ENCODE data around the gene ANXA6.

ANXA6 gene

DNA sequence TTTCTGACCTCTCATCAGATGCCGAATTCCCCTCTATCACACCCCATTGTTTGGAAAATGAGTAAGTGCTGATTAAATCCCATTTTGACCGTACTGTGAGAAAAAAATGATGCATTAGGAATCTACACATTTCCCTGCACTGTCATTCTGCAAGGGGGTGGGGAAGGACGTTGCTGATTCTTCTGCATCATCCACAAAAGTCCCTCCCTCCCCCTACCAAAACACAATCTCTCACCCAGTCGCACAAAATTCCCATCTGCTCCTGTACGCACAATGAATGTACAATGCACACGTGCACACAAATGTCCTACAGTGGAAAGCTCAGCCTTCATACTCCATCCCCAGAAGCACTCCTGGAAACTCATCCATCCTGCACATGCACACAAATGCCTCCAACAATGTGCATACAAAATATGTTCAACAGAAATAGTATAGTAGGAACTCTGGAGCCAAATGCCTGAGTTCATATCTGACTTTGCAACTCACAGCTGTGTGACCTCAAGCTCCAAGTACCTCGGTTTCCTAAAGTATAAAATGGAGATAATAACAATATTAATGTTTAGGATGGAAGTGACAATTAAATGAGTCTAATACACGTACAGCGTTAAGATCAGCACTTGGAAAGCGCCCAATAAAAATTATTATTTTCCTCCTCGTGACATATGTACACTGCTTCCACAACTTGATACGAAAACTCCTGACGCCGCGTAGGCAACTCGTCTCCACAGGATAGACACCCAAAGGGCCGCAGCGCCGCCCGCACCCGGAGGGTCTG is 77.6 kb downstream of the ANXA6 start:
- peak; percentile 29 to 35 for DNase-seq

DNA sequence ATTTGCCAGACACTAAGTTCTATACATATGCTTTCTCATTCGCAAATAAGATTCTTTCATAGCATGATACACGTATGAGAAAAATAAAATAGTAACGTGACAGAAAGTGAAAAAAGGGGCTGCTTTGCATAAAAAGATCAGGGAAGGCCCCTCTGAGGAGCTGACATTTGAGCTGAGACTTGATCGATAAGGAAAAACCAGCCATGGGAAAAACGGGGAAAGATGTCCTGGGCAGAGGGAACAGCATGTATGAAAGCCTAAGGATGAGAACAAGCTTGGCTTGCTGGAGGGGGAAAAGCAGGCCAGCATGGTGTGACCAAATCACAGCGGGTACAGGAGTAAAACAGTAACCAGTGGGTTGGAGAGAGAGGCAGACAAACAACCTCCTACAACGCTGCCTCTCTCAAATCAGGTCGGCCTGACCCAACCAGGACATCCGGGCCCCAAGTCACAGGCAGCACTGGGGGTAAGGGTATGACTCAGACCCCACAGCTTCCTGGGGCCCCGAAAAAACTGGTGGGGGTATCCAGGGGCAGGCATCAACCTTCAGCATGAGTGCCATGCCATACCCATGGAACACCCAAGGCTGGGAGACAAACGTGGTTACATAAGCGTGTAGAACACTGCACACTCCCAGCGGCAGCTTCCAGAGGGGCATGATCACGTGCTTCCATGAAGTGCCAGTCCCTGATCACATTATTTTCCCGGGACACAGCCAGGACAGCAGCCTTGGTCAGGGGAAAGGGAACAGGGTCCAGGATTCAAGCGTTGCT is 78.9 kb downstream of the ANXA6 start:
- DNase-seq = no peak

DNA sequence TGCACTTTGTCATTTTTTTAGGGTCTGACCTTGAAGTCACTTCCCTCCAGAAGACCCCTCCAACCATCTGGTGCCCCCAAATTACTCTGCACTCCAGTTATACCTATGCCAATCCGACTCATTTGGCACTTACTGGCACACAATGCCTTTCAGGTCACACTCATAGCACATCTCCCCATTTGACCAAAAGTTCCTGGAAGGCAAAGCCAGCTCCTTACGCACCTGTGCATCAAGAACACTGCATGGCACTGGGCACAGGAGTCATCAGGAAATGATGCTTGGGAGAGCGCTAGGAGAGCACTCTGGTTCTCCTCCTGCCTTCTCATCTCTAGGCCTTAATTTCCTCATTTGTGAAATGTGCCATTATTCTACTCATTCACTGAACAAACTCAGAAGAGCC is 79.6 kb downstream of the ANXA6 start:
- no peak for DNase-seq

DNA sequence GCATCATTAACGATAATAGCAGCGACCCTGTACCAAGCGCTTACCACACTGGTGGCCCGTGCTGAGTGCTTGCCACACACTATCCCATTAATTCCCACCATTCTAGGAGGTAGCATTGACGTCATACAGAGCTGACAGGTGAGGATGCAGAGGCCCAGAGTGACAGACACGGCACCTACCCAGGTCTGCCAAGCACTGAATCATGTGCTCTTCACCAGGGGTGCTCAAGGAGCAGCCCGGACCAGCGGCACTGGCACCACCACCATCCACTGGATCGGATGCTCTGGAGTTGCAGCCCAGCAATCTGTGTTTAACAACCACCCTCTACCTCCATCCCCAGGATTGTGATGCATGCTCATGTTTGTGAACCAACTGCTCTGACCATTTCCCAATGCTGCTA is 80.2 kb downstream of the ANXA6 start:
- no peak for DNase-seq

DNA sequence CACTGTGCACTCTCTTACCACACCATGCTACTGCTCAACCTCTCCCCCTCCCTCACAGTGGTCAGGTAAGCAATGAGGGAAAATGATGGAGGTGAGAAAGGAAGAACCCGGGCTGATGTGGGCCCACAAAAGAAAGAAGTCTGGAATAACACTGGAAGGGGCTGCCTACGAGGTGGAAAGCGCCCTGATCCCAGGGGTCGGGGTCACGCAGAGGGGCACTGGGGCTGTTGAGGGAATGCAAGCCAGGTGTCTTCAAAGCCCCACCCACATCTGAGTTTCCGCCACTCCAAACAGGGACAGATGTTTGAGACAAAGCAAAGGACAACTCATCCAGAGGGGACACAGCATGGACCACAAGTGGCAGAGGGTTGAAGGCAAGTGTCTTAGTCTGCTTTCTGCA is 81.0 kb downstream of the ANXA6 start:
- DNase-seq = no peak

DNA sequence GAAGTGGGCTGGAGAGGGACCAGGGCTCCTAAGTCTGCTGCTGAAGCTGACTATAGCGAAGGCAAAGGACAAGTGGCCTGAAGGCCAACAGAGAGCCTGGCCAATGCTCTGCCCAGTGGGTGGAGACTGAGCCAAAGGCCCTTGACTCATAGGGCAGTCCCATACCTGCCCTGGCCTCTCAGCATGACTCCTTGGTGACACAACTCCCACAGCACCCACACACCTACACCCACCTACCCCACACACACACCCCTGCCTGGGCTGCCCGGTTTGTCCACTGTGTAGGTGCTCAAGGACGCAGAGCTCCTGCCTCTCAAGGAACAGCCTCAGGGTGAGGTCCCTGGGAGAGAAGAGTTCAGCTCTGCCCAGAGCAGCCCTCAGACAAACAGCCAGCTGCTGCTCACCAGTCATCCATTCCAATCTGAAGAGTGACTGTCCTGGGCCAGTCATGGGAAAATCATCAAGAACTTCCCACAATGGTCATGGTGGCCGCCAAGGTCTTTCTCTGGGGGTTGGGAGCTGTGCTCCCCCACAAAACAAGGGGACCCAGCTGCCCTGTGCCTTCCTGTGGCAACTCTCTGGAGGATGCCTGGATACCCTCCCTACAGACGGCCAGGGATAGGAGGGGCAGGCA is 81.8 kb downstream of the ANXA6 start:
- no peak for DNase-seq

DNA sequence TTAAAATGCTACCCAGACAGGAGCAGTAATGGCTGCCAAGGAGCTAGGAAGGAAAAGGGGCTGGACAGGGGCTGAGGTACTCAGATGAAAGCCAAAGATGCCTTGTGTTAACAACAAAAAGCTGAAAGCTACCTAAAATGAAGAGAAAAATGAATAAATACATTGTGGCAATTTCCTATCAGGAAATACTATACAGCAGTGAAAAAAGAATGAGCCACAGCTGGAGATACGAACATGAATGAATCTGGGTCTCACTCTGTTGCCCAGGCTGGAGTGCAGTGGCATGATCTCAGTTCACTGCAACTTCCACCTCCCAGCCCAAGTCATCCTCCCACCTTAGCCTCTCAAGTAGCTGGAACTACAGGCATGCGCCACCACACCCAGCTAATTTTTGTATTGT is 83.0 kb downstream of the ANXA6 start:
- no peak for DNase-seq

DNA sequence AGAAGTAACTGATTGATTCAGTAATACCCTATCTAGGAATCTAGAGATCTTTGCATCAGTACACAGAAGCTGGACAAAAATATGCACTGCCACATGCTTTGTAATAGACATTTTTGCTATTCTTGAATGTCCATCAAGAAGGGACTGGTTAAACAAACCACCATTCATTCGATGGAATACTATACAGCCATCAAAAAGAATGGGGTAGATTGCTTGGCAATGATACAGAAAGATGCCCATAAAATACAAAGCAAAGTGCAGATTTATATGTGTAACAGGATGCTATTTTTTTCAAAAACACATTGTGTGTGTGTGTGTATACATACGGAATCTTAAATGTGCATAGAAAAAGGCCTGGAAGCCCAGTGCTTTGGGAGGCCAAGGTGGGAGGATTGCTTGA is 84.3 kb downstream of the ANXA6 start:
- DNase-seq = no peak

DNA sequence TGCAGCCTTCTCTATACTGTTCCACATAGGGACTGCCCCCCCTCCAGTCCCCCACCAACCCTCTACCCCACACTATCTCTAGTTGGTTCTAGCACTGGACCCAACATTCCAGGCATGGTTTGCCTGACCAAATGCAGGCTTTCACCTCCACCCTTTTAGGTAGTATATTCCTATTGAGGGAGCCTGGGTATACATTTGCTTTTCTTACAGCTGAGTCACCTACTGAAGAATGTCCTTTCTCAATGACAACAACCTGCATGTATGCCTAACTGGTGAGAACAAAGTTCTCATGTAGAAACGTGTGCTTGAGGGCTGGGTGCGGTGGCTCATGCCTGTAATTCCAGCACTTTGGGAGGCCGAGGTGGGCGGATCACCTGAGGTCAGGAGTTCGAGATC is 85.0 kb downstream of the ANXA6 start:
- DNase-seq = no peak

DNA sequence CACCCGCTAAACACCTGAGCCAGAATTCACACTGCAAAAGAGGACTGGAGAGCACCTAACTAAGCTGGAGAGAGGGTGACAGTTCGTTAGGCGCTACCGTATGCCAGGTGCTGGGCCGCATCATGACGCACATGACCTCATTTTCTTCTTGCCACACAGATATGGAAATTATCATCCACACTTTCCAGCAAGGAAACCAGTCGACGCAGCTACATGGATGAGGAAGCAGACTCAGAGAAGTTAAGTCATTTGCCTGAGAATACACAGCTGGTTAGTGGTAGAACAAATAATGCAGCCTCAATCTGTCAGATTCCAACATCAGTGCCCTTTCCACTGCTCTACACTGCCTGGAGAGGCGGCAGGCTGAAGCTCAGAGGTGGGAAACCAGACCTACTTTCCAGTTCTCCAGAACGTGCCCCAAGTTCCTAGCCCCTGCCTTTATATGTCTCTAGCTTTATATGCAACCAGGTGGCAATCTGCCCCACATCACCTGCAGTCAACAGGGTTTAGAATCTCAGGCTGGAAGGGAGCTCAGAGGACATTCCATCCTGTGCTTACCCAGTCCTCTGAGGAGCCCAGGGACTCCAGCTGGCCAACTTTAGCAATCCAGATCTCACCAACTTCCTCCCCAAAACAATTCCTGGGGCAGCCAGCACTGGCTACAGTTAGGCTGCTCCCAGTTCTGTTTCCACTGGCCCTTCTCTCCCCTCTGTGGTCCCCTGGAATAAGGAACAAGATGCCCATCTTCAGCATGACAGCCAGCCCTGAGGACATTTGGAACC is 85.5 kb downstream of the ANXA6 start:
- DNase-seq = no peak

DNA sequence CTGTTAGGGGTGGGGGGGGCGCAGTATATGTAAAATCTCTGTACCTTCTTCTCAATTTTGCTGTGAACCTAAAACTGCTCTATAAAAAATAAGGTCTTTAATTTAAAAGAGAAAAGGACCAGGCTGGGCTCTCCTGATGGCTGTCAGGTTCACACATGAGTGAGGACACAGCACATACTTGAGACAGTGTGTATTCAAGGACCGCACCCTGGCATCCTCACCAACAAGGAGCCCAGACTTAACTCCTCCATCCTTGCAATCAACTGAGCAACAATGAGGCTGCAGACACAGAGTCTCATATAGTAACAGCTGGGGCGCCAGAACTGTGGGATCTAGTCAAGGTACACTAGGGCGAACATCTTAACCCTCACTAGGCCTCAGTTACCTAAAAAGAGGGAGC is 86.6 kb downstream of the ANXA6 start:
- no peak for DNase-seq

DNA sequence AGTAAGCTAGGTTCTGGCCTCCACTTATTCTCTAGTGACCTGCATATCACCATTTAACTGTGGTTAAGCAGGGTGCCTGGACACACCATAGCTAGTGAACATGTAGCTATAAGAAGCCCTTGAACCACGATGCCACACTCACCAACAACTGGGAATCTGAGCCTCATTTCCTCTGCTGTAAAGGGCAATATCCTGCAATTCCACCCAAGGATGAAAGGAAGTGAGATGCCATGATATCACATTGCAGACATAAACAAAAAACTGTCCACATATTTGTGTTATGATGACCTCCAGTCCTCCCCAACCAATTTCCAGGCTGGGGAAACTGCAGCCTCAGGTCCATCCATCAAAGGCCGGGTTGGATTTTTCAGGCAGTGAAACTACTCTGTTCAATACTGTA is 87.1 kb downstream of the ANXA6 start:
- no peak for DNase-seq

DNA sequence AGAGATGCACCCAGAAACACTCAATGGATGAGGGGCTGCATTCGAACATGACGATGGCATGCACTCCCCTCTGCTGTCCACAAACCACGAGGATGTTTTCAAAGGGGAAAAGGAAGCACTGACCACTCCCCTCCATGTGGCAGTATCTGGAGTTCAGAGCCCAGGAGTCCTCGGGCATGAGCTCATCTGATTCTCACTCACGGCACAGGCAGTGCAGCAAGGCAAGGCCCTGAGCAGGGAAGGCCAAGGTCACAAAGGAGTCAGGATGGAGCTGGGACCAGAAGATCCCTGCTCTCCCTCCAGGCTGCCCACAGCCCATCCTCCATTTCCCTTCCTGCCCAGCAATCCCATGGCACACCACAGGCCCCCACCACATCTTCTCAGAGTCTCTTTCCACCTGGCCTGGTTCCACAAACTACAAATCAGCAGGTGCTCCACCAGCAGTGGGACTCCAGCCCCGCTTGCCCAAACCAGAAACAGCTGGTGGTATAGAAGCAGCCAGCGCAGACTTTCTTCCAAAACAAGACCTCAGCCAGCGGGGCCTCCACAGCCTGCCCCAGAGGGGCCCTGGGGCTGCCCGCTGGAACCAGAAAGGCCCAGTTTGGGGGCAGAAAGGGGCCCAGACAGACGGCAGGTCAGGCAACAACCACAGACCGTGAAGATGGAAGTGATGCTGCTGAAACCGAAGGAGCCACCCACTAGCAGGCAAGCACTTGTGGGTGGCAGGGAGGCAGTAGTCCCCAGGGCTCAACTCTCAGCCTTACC is 89.0 kb downstream of the ANXA6 start:
- DNase-seq = no peak

DNA sequence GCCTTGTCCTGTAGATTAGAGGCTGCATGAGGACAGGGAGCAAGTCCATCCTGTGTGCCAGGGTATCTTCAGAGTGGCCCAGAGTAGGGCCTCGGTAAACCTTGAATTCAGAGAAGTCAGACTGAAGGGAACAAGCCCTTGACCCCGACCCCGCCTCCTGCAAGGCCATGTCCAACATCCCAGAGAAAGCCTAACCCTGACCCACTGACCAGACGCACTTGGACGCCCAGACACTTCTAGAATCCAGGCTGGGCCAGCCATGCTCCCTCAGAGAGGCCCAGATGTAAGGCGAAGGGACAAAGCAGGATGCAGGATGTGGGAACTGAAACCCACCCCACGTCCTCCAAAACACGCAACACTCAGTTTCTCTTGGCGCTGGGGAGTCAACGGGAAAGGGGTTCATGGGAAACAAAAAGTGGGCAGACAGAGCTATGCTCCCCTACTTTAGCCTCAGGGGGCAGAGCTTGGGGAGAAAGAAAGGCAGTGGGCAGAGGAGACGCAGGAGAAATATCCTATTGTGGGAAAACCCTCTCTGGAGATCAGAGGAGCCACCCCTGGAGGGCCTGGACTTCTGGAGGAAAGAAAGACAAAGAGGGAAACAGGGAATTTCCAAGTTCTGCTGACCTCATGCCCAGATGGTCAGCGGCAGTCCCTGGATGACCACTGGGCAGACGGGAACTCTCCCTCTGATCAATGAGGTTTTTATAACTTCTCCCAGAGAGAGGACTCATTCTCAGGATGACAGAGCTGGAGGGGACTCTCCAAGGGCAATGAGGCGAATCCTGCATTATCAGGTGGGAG is 89.7 kb downstream of the ANXA6 start:
- DNase-seq = no peak

DNA sequence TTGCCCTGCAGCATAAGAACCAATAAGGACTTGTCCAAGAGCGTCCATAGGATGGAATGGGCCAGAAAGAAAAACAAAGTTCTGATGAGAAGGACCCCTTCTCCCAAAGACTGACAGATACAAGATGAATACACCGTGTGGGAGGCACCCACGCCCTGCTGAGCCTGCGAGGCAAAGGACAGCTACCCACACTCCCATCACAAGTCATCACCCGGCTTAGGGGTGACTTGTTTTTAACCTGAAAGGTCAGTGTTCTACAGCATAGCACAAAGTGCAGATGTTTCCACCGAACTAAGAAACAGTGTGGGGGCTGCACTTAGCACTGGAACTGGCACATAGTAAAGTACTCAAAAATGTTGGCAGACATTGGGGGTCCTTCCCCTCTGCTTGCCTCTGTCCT is 90.7 kb downstream of the ANXA6 start:
- no peak for DNase-seq

DNA sequence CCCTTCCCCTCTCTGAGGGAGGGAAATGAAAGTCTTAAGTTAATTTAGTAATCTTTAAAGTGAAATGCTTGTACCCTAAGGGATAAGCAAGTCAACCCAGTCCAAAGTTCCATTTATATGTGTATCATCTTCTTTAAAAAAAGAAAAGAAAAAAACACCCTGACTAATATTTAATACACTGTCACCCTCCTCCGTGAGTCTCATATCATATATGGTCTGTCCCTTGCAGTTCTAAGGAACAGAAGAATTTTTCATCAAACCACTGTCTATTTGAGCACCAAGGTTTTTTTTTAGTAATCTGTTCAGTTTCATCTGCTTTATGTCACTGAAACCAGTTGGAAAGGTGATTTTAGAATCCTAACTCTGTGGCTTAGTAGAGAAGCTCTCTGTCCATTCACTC is 92.0 kb downstream of the ANXA6 start:
- DNase-seq = no peak

DNA sequence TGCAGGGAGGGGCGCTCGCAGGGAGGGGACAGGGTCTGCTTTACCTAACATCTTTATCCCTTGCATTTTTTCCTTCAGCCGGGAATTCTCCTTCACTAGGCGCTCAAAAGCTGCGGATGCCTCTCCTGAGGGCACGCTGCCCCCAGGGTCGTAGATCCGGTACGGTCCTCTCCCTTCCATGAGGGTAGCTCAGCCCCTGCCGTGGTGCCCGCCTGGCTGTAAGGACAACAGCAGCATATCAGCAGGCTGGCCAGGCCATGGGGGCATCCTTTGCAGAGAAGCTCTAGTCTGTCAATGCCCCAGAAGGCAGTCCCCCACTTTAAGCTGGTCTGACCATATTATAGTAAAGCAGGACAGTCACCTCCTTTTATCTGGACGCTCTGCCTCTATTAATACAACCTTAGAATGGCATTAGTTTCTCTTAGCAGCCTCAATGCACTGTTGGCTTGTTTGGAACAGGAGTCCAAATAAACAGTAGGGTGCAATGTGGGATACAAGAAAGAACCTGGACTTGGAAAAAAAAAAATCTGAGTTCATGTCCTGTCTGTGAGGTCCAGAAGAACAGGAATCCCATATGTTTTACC is 92.6 kb downstream of the ANXA6 start:
- DNase-seq = no peak

DNA sequence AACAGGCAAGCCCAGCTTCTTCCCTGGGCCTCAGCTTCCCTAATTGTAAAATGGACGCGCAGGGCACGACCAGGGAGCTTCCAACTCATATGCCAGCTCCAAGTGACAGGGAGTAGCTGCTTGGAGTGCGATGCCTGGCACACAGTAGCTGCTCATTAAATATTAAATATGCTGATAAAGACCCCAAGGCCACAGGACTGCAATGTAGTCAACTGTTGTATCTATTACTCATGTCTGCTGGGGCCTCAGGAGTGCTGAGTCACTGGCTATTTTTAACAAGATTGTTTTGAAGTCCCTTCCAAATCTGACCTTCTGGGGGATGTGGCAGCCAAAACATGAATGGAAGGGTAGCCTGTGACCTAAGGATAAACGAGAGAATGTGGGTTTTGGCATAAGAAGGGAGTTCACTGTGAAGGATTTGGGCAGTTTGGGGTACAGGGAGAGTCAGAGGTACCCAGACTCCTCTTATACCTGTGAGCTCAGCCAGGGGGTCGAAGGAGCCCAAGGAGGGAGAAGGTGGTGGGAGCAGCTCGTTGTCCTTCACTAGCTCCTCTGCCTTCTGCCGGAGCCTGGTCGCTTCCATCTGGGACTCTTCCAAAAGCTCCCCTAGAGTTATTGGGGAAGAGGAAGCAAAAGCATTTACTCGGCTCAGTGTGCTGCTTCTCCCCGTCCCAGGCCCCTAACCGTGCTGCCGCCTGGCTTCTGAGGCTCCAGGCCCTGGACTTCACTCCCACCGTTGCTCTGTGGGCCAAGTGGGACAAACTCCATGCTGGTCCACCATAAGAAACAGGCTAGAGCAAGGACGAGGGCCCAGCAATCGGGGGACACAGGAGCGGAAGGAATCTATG is 94.2 kb downstream of the ANXA6 start:
- DNase-seq = no peak

DNA sequence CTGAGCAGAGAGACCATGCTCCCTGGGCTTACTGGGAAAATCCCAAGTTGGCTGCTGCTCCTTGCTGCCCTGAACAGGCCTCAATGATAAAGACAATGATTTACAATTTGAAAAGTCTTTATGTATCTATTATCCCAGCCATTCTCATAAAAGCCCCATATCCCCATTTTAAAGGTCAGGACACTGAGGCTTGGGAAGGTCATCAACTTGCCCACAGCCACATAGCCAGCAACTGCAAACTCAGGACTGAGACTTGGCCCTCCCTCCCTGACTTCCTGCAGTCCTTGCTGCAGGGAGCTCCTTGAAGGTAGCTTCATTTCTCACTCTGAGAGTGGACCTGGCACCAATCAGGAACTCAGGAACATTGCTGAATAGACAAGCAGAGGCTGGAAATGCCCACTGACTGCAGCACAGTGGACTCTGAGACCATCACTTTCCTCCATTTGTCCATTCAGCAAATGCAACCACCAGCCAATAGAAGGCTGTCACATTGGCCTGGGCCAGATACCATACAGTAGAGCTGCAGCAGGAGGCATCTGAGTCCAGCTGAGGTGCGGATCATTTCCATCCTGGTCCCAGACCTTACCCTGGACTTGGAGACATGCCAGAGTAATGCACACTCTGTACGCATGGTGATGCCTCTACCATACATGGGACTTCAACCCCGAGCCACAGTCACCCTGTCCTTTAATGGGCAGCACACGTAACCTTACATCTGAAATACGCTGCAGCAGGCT is 95.0 kb downstream of the ANXA6 start:
- no peak for DNase-seq

DNA sequence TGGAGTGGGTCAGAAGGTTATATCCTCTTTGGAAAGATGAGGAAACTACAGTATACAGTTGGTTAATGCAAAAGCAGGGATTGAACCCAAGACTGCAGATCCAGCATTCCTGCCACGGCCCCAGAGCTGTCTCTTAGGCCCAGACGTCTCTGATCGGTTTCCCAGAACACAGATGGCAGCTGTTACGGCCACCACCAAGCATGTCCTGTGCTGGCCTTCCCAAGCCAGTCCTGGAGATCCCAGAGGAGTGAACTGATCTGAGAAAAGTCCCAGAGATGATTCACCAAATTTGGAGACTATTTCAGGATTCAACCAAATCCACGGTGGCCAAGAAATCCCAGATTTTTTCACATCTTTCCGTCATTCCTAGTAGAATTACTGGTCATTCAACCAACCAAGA is 96.8 kb downstream of the ANXA6 start:
- no peak for DNase-seq

Measured in AML-193 (cell line).